ENCODE measurements around the gene SETBP1.

DNA sequence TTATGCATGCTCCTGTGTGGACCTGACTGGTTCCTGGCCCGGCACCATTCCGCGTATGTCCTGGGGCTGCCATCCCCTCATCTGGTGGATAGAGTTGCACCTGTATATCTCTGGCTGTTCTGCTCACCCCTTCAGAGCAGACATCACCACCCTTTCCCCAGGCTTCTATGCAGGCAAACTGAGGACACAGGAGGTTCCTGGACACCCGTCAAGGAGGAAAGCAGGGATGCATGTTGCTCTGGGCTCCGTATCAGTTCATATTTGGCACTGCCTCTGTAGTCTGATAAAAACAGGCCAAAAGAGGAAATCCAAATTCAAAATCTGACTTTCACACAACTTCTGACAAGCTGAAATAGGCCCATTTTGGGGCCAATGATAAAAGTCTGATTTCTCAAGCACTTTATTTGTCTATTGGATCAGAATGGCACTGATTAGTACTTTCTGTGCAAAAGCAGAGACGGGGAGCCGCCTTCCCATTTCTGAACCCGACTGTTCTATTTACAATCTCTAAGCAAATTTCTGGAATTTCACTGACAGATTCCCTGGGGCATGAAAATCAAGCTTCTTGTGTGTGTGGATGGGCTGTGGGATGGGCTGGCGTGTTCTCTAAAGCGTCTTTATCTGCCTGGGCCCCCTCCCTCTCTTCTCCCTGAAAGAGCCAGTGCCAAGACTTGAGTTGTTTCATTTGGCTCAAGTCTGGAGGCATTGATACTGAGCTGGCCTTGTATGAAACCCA is 96.9 kb downstream of the SETBP1 start:
- TF ChIP-seq OTX1 (CRISPR knock-in tag; IDR thresholded peaks at IDR 0.05) (no peak), TARDBP (IDR thresholded peaks at IDR 0.05) (no peak), RFX5 (IDR thresholded peaks at IDR 0.05; ENCODE audit: low read depth, low read length) (no peak)
